HCT116 (cell line): ENCODE measurements around the gene EIF4ENIF1. TPM values are rescaled to one million over a fixed set of nuclear protein-coding genes. Genes with fewer than 3 reads are reported as not detected.
"Not testable (repeated sequence)": the region's sequence is repeated elsewhere in the genome, so short reads cannot be mapped to it uniquely, and the experiment has no call there.

Experiments used
- ATAC-seq: fragments of 200-7000 bp; cut with Tn5 transposase; 2 replicates; pipeline ENCODE4 v1.9.1; 2020; ENCODE audit warnings: mild to moderate bottlenecking, moderate library complexity
- BruUV-seq: library from RNA; stranded (reverse); fragments of 400-500 nt; replicated peaks from 2 replicates; lab custom pipeline; 2021; lab: Mats Ljungman, UMichigan
- CTCF ChIA-PET: fragments of 300-600 bp; sonication (Branson Sonifier 250); formaldehyde crosslinking; loops from one replicate; lab custom pipeline; 2021; ENCODE audit warnings: antibody characterized with exemption; lab: Charles Lee
- POLR2A ChIA-PET: fragments of 300-600, 350-600 bp; sonication (Branson Sonifier 250); formaldehyde crosslinking; loops from one replicate; lab custom pipeline; 2021; ENCODE audit warnings: antibody characterized with exemption; lab: Charles Lee
- RAD21 ChIA-PET, 2 experiments: fragments of 300-600 bp; sonication (Branson Sonifier 250); formaldehyde crosslinking; loops; one replicate each; lab custom pipeline; 2023; ENCODE audit warnings: low total read pairs in 2 of 2; ENCODE audit not compliant: uncharacterized antibody in 2 of 2, unreplicated experiment in 2 of 2, low non-redundant PET in 1 of 2; lab: Charles Lee
- DNase-seq: peaks from one replicate; pipeline ENCODE4 v3.0.0-alpha.2; 2010; ENCODE audit warnings: low read depth, low spot score
- H2AFZ ChIP-seq: fragments of 200-600 bp; shearing (Covaris generic), sonication (generic); 2 replicates; pipeline ENCODE4 v1.6.1; 2017; ENCODE audit warnings: low read depth, mixed run types, mixed read lengths, antibody characterized with exemption, low read length; ENCODE audit not compliant: poor library complexity, severe bottlenecking
- H3K27ac ChIP-seq: 2 replicates; pipeline ENCODE4 v1.5.1; 2012; ENCODE audit warnings: low read depth, low read length
- H3K27me3 ChIP-seq: fragments of 200-600 bp; sonication (generic); 2 replicates; pipeline ENCODE4 v1.6.1; 2016; ENCODE audit warnings: mixed run types, low read length, mixed read lengths; ENCODE audit not compliant: insufficient read depth
- H3K36me3 ChIP-seq, 2 experiments: fragments of 200-500 bp in 1 of 2; fragments of 200-600 bp in 1 of 2; sonication (Bioruptor generic) in 1 of 2; sonication (generic) in 1 of 2; 2 replicates each; pipeline versions ENCODE4 v1.5.1 to v1.6.1; 2014 to 2016; ENCODE audit warnings: low read length in 2 of 2, inconsistent platforms in 1 of 2, mixed read lengths in 1 of 2, mixed run types in 1 of 2; ENCODE audit not compliant: insufficient read depth in 2 of 2, control insufficient read depth in 1 of 2
- H3K4me1 ChIP-seq, 2 experiments: fragments of 200-600 bp in 1 of 2; sonication (generic) in 1 of 2; 2 replicates each; pipeline versions ENCODE4 v1.5.1 to v1.6.1; 2012 to 2017; ENCODE audit warnings: low read length in 2 of 2, inconsistent platforms in 1 of 2, mild to moderate bottlenecking in 1 of 2, mixed read lengths in 1 of 2, mixed run types in 1 of 2, moderate library complexity in 1 of 2; ENCODE audit not compliant: insufficient read depth in 2 of 2, control insufficient read depth in 1 of 2
- H3K4me2 ChIP-seq: fragments of 200-600 bp; sonication (generic); 2 replicates; pipeline ENCODE4 v1.6.1; 2017; ENCODE audit warnings: mixed run types, low read length, mixed read lengths
- H3K4me3 ChIP-seq, 2 experiments: fragments of 200-600 bp in 1 of 2; sonication (generic) in 1 of 2; replicated peaks in 1 of 2; 2 replicates each; pipeline ENCODE4 v1.5.1; 2011 to 2016; ENCODE audit warnings: low read length in 2 of 2, control low read depth in 1 of 2, low read depth in 1 of 2, mild to moderate bottlenecking in 1 of 2, mixed read lengths in 1 of 2, mixed run types in 1 of 2
- H3K79me2 ChIP-seq: fragments of 200-600 bp; sonication (generic); 2 replicates; pipeline ENCODE4 v1.6.1; 2017; ENCODE audit warnings: mild to moderate bottlenecking, mixed run types, low read length, moderate library complexity, mixed read lengths; ENCODE audit not compliant: insufficient read depth
- H3K9ac ChIP-seq: fragments of 200-600 bp; sonication (generic); 2 replicates; pipeline ENCODE4 v1.6.1; 2016; ENCODE audit warnings: low read length, mixed read lengths
- H3K9me2 ChIP-seq: fragments of 200-600 bp; sonication (generic), shearing (Covaris generic); 2 replicates; pipeline ENCODE4 v1.6.1; 2017; ENCODE audit warnings: mixed run types, mild to moderate bottlenecking, moderate library complexity; ENCODE audit not compliant: insufficient read depth
- H3K9me3 ChIP-seq, 2 experiments: fragments of 200-500 bp in 1 of 2; fragments of 200-600 bp in 1 of 2; sonication (Bioruptor generic) in 1 of 2; sonication (generic) in 1 of 2; 2 replicates each; pipeline ENCODE4 v1.6.1; 2014 to 2017; ENCODE audit warnings: low read length in 2 of 2, mixed read lengths in 2 of 2, inconsistent platforms in 1 of 2, low read depth in 1 of 2, mild to moderate bottlenecking in 1 of 2, mixed run types in 1 of 2, moderate library complexity in 1 of 2; ENCODE audit not compliant: control insufficient read depth in 1 of 2, insufficient read depth in 1 of 2
- H4K20me1 ChIP-seq: fragments of 200-600 bp; sonication (generic), shearing (Covaris generic); 2 replicates; pipeline ENCODE4 v1.6.1; 2017; ENCODE audit warnings: mixed run types, mild to moderate bottlenecking, moderate library complexity; ENCODE audit not compliant: insufficient read depth
- EZH2 ChIP-seq: fragments of 200-600 bp; sonication (generic); IDR thresholded peaks from 2 replicates; pipeline ENCODE4 v1.6.1; 2017; ENCODE audit warnings: antibody characterized with exemption, mixed run types
- EZH2phosphoT487 ChIP-seq: fragments of 200-600 bp; IDR thresholded peaks from 2 replicates; pipeline ENCODE4 v1.6.1; 2018; ENCODE audit warnings: antibody characterized with exemption, borderline replicate concordance
- SP1 ChIP-seq: IDR thresholded peaks from 2 replicates; pipeline ENCODE4 v1.6.1; 2012; ENCODE audit warnings: low read depth
- intact Hi-C: fragments of 100-400 bp; cut with micrococcal nuclease; formaldehyde crosslinking; loops from 2 replicates; pipeline ENCODE4 v1.10.0; 2022
- total RNA-seq: library from RNA; stranded (reverse); gene quantifications from one replicate; pipeline ENCODE4 v1.2.1, GENCODE V29; 2021; ENCODE audit not compliant: unreplicated experiment

Gene EIF4ENIF1
- total RNA-seq, 1 experiment from 2014 or later, result 24.2 TPM

DNA sequence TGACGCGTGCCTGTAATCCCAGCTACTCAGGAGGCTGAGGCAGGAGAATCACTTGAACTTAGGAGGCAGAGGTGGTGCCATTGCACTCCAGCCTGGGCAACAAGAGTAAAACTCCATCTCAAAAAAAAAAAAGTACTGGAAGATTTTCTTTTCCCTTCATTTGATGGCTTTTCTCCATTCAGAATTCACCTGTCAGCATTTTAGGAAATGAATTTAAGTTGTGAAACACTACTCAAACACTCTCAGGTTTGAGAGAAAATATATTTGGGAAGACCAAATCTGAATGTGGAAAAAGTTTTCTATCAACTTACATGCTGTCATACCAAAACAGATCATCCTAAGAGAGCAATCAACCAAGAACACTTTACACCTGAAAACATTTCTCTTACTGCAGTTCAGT is 2.7 kb downstream of the EIF4ENIF1 start:
- TF ChIP-seq EZH2phosphoT487, result no peak
- no peak for TF ChIP-seq SP1
- no peak for TF ChIP-seq EZH2
- TF ChIP-seq, all 23 proteins: peak for 0
- H3K9me2 ChIP-seq, result no peaks in the 10 kb centered on the region
- RAD21 ChIA-PET, result no interaction called here
- ATAC-seq (no peak), DNase-seq (no peak)
- no peak overlapping the region for H3K4me2 ChIP-seq
- no peaks in the 10 kb centered on the region for H4K20me1 ChIP-seq
- H3K9me3 ChIP-seq, result no peaks in the 10 kb centered on the region
- H3K4me1 ChIP-seq, result peaks cover 17 to 18% of the 10 kb centered on the region in 2 experiments
- H3K27me3 ChIP-seq, result no peaks in the 10 kb centered on the region
- CTCF ChIA-PET, result no interaction called here
- H3K27ac ChIP-seq, result no peak overlapping the region
- H2AFZ ChIP-seq, result no peak overlapping the region
- intact Hi-C loops, result loop anchor here (5.0 kb wide), 1 partner anchor 145 kb away; no protein-coding TSS in a partner anchor
- H3K79me2 ChIP-seq, result peaks cover 60% of the 10 kb centered on the region
- H3K36me3 ChIP-seq, result peaks cover 14% of the 10 kb centered on the region in 2 experiments
- no TSS peak for BruUV-seq
- H3K9ac ChIP-seq, result no peak overlapping the region
- H3K4me3 ChIP-seq, result no peak overlapping the region
- POLR2A ChIA-PET, result no interaction called here

DNA sequence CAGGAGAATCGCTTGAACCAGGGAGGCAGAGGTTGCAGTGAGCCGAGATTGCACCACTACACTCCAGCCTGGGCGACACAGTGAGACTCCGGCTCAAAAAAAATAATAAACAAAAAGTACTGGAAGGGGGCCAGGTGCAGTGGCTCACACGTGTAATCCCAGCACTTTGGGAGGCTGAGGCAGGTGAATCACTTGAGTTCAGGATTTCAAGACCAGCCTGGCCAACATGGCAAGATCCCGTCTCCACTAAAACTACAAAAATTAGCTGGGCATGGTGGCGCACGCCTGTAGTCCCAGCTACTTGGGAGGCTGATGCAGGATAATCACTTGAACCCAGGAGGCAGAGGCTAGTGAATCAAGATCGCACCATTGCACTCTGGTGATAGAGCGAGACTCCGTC is 3.3 kb downstream of the EIF4ENIF1 start:
- intact Hi-C loops, result loop anchor here (5.0 kb wide), 1 partner anchor 146 kb away; no protein-coding TSS in a partner anchor
- H3K79me2 ChIP-seq, result peaks cover 66% of the 10 kb centered on the region
- H3K27me3 ChIP-seq, result not testable (repeated sequence)

DNA sequence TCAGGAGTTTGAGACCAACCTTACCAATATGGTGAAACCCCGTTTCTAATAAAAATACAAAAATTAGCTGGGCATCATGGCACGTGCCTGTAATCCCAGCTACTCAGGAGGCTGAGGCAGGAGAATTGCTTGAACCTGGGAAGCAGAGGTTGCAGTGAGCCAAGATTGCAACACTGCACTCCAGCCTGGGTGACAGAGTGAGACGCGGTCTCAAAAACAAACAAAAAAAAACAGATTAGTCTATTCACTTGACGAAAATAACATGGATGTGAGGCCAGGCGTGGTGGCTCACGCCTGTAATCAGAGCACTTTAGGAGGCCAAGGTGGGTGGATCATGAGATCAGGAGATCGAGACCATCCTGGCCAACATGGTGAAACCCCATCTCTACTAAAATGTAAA is 7.2 kb downstream of the EIF4ENIF1 start:
- intact Hi-C loops, H3K9me3 ChIP-seq, BruUV-seq, DNase-seq, POLR2A ChIA-PET, H3K9me2 ChIP-seq, H3K4me3 ChIP-seq, ATAC-seq, H3K4me2 ChIP-seq, H4K20me1 ChIP-seq, RAD21 ChIA-PET, H2AFZ ChIP-seq, H3K9ac ChIP-seq, H3K4me1 ChIP-seq, H3K27me3 ChIP-seq, H3K27ac ChIP-seq: not testable (repeated sequence)
- Histone ChIP-seq H3K36me3 (peaks cover 22 to 41% of the 10 kb centered on the region in 2 experiments), H3K79me2 (peaks cover 72% of the 10 kb centered on the region)
- CTCF ChIA-PET, result interaction anchor here (0.7 kb wide), 1 partner anchor 31 kb away, joined by 3 read pairs; no protein-coding TSS in a partner anchor

More for the DNA sequence above, 3.3 kb downstream of the EIF4ENIF1 start:
- RAD21 ChIA-PET, H3K9me2 ChIP-seq, H4K20me1 ChIP-seq, POLR2A ChIA-PET, H3K9me3 ChIP-seq, H3K9ac ChIP-seq, CTCF ChIA-PET, BruUV-seq, DNase-seq, H3K27ac ChIP-seq, ATAC-seq, H2AFZ ChIP-seq, H3K4me3 ChIP-seq, H3K4me2 ChIP-seq: not testable (repeated sequence)
- H3K36me3 ChIP-seq, result peaks cover 17 to 19% of the 10 kb centered on the region in 2 experiments
- H3K4me1 ChIP-seq, result peaks cover 15% of the 10 kb centered on the region in 2 experiments
